SIG-M5 (cell line): ENCODE data around the gene USH2A.
"Not testable (repeated sequence)": the region's sequence is repeated elsewhere in the genome, so short reads cannot be mapped to it uniquely, and the experiment has no call there.

Experiments
- DNase-seq: peaks from one replicate; lab custom pipeline; 2025; lab: John Stamatoyannopoulos, UW

USH2A gene

DNA sequence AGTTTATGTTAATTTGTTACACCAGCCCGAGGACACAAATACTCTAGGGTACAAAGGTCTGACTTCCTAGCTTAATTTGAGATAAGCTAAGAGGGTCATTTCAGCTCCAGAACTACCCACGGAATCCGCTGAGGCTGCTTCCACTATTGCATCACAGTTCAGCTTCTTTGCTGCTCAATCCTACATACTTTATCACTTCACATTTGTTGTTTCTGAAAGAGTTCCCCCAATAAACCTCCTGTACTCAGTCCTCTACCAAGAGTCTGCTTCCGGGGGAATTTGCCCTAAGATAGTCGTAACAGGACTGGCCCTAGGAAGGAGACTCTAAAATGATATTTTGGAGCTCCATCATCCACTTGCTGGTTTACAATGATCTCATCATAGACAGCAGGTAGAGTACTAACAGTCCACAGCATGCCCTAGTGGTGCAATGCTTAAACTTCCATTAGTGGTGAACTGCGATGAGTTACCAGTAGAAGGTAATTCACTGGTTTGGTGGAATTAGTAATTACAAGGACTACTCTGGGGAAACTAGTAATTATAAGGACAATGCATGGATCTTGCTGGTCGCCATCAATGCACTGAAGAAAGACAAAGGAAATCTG, 229.3 kb downstream of the USH2A start:
- DNase-seq = no peak

DNA sequence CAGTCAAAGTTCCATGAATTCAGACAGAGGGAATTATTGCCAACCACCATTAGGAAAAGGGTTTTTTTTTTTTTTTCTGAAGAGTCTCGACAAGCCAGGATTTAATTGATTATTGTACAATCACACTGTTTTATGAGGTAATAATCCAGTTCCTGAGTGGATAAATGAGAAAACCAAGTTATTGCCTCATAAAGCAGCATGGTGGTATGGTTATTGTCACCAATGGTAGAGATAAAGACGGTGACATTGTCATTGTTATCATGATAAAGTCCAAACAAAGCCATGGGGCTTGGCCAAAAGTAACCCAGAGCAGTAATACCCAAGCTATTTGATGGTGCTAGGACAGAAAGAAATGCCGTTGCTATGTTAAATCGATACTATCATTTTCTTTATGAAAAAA, 232.8 kb downstream of the USH2A start:
- no peak for DNase-seq

- DNase-seq = no peak
These were observed 236.4 kb downstream of the USH2A start for GRCh38 chr1:216186816-216187215.

DNA sequence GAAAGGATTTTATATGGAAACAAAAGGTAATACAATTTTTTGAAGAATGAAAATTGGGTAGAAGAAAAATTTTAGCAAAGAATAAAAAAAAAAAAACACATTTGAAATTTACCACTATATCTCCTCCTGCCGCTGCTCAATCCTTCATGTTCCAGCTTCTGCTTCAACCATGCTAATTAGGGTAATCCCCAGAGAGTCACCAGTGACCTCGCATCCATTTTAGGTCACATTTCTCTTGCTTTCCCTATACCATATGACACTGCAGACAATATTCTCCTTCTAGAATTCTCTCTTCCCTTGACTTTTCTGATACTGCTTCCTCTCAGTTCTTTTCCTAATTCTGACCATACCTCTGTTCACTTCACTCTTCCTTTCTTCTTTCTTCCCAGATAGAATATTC, 237.1 kb downstream of the USH2A start:
- no peak for DNase-seq

- no peak for DNase-seq
These were observed 239.0 kb downstream of the USH2A start for GRCh38 chr1:216184126-216184680.

DNA sequence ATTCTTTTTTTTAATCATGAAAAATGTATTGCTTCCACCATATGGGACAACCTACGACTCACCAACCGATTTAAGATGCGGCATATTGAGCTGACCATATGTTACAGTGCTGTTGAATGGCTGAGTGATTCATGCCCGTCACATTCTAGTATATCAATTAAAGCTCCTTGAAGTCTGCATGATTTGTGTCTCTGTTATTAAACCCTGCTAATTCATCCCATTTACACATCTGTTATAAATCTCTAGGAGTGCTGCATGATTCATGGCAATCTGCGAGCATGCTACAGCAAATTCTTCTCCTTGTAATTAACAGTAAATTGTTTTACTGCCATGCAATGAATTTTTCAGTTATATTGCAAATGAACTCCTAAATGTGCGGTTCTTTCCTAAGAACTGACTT, 239.8 kb downstream of the USH2A start:
- DNase-seq = no peak

DNA sequence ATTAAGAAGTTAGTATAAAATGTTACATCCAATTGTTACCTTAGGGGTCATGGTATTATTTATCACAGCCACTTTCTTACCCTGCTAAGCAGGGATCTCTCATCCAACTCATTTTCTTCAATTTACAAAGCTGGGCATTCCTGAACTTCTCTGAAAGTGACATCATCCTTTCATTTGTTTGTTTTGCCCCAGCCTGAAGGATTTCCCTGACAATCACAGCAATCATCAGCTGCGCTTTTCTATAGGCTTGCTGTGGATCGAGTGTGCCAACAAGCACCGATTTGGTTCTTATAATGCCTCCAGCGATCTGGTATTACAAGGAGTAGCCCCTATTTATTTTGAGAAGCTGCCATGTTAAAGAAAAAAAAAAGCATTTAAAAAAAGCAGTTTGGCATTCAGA, 240.2 kb downstream of the USH2A start:
- no peak for DNase-seq

DNA sequence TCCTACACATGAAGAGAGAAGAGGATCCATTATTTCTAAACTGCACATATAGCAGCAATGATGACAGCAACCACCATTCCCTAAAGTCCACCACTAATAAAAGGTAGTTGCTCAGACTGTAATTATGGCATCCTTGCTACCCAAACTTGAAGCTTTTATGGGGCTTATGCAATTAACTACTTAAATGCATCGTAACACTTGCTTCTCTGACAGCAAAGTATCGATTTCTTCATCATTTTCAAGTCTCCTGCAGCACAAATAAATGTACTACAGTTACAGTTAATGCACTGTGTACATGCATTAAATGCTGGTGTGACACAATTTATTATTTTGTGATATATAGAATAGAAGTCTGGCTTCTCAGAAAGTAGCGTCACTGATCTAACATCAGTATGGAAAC, 241.7 kb downstream of the USH2A start:
- DNase-seq = no peak

- DNase-seq = no peak
These were observed 245.0 kb downstream of the USH2A start for GRCh38 chr1:216178281-216178680.

GRCh38 chr1:216176970-216177369, 246.3 kb downstream of the USH2A start:
- DNase-seq = no peak

DNA sequence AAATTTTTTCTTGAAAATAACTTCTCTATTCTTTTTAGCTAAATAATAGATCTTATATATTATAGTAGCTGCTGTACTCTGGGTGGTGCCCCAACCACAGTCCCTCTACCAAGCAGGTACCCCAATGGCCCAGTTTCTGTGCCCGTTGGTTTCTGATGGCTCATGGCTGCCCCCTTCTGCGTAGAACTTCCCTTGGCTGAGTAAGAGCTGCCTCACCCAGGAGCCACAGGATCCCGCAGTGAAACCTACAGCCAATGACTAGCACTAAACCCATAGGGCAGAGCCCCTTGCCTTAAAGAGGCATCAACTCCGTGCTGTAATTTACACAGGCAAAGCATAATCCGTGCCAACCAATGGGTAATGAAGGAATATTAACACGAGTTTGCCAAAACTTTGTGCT, 247.5 kb downstream of the USH2A start:
- DNase-seq = no peak

DNA sequence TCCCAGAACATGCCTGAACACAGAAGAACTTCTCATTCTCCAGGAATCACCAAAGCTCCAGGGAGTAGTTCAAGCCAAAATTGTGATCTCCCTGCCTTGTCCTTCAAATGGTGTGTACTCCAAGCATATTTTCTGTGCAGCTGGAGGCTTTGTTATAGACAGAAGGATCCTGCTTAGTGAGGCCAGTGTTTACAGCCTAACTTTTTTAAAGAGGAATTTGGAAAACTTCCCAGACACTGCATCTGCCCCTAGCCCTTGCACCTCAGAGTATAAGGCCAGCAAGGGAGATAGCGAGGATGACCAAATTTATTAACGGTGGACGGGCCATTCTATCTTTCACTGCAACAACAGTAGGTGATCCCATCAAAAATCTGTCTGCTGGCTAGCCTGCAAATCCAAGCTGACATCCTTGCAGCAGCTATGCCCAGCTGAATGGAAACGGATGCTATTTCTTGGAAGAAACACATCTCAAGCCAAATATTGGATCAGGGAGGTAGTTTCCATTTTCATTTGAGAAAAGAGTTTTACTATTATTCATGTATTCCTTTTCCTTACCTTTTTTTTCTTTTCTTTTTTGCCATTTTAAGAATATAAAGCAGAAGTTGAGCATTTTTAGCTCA, 249.8 kb downstream of the USH2A start:
- DNase-seq = no peak

- no peak for DNase-seq
These were observed 253.9 kb downstream of the USH2A start for GRCh38 chr1:216169351-216169750.

- no peak for DNase-seq
These were observed 254.7 kb downstream of the USH2A start for GRCh38 chr1:216168546-216168945.

DNA sequence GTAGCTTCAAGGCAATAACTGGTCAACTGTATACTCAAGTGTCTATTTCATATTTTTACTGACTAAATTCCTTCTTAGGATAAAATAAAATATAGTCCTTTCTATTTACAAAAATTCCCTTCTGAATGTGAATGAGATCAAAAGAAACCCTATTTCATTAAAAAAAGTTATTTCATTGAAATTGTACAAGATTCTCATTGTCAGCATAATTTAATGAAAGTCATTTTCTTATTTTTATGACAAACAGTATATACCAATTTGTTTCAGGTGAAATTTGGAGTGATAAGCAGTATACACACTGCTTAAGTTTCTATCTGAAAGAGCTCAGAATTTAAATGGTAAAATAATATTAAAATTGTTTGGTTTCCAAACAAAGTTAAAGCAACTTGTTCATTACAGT, 269.2 kb downstream of the USH2A start:
- no peak for DNase-seq

DNA sequence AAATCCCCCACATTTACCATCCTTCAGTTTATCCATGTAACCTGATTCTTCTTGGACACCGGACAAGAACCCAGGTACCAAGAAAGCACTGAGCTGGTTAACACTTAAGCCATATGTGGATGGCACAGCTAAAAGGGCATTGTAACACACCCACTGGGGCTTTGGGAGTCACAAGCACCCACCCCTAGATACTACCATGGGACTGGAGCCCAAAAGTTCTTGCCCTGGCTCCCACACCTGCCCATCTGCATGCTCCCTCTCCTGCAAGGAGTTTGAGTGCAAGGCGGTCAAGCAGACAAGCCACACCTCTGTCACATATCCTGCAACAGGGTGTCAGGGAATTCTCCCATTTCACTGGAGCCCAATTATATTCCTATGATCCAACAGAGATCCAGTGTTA, 270.1 kb downstream of the USH2A start:
- no peak for DNase-seq

GRCh38 chr1:216145451-216146018, 277.7 kb downstream of the USH2A start:
- not testable (repeated sequence) for DNase-seq

DNA sequence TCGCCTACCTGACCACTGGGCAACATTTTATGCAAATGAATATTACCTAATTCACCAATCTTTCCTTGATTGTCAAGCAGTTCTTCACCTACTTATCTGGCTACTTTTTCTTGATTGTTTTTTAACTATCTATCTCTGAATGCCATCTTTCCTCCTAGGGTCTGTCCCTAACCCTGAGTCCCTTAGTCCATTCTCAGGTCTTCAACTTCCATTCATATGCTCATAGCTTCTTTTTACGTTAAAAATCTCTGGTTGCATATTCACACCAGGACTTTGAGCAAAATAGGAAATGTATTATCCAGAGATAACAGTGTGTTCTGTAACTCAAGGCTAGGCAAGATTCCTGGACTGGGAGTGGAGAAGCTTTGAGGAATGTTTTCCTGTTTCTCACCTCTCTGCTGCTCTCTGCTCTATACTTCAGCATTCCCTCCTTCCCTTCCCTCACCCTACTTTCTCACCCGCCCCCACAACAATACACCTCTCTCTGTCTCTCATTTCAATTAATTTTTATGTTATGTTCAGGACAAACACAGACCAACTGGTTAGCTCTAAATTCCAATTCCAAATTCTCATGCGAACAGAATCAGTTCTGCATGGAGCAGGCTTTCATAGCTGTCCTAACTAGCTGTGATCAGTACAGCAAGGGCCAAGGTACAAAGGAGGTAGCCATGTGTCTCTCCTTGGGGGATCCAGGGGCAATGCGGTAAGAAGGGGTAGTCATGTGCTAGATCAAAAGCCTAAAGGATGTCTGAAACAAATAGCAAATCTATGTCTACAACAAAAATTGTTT, 278.4 kb downstream of the USH2A start:
- DNase-seq = no peak

DNA sequence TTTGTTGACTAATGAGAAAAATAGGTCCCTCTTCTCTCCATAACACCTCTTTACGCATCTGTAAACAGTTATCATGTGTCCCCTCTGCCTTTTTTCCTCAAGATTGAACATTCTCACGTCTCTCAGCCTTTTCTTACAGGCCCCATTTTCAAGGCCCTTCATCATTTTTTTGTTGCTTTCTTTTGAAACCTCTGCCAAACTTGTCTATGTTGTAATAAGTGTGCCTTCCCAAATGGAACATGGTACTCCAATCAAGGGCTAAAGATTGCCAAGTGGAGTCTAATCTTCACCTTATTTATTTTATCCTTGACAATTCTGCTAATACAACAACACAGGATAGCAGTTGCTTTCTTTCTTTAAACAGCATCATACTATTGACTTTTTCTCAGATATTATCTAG, 280.3 kb downstream of the USH2A start:
- no peak for DNase-seq

DNA sequence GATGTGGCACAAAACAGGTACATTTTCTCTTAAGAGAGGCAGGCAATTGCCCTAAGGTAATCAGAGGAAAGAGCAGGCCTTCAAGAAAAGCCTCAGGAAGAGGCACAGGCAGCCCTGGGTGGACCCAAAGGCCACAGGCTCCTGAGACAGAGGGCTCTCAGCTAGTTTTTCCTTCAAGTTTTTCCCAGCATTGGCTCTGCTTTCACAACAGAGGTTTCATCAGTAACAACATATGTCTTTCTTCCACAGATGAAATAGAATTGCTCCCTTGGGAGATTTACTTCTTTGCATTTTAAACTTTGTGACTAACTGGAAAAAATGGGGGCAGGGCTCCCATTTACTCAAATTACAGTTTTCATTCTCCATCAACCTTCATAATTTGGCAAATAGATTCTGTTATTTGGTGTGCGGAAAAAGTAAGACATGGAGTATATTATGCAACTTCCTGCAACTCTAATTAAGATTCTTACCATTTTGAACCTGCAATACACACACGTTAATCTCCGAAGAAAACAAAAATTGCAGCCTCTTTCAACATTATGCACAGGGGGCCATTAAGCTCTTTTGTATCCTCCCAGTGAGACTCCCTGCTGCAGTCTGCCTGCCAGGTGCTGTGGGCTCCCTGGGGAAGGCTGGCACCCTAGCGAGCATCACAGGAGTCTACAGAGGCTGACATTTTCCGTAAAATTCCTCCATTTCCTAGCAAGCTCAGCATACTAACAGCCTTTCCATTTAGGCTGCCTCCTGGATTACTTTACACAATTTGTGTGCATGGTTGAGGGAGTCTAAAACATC, 282.3 kb downstream of the USH2A start:
- DNase-seq = no peak

GRCh38 chr1:216124192-216124781, 299.0 kb downstream of the USH2A start:
- DNase-seq = no peak
